H9 (cell line): ENCODE data around the gene ITGB7. TPM values are rescaled to one million over a fixed set of nuclear protein-coding genes. Genes with fewer than 3 reads are reported as not detected.

Experiments used
- DNase-seq: peaks from one replicate; pipeline ENCODE4 v3.0.0-alpha.2; 2017
- H2AFZ ChIP-seq: one replicate; pipeline ENCODE4 v1.6.1; 2013; ENCODE audit warnings: mild to moderate bottlenecking, low read length, control low read depth, moderate library complexity
- H2AK5ac ChIP-seq: 2 replicates; pipeline ENCODE4 v1.6.1; 2013; ENCODE audit warnings: low read length, control low read depth, mixed read lengths; ENCODE audit not compliant: insufficient read length
- H2BK120ac ChIP-seq: one replicate; pipeline ENCODE4 v1.6.1; 2013; ENCODE audit warnings: low read depth, mild to moderate bottlenecking, low read length, control low read depth, inconsistent platforms; ENCODE audit not compliant: poor library complexity, severe bottlenecking
- H2BK12ac ChIP-seq: 2 replicates; pipeline ENCODE4 v1.6.1; 2013; ENCODE audit warnings: low read length, control low read depth, mixed read lengths, low read depth; ENCODE audit not compliant: insufficient read length
- H2BK15ac ChIP-seq: 2 replicates; pipeline ENCODE4 v1.6.1; 2013; ENCODE audit warnings: low read depth, low read length, control low read depth
- H2BK20ac ChIP-seq: one replicate; pipeline ENCODE4 v1.6.1; 2013; ENCODE audit warnings: low read depth, mild to moderate bottlenecking, low read length, control low read depth, inconsistent platforms; ENCODE audit not compliant: poor library complexity, severe bottlenecking
- H2BK5ac ChIP-seq: 2 replicates; pipeline ENCODE4 v1.6.1; 2013; ENCODE audit warnings: low read length, control low read depth, mixed read lengths; ENCODE audit not compliant: insufficient read length
- H3K14ac ChIP-seq: 2 replicates; pipeline ENCODE4 v1.6.1; 2013; ENCODE audit warnings: low read length, control low read depth; ENCODE audit not compliant: insufficient read depth
- H3K18ac ChIP-seq: 2 replicates; pipeline ENCODE4 v1.6.1; 2013; ENCODE audit warnings: low read depth, mild to moderate bottlenecking, mixed read lengths, low read length, control low read depth; ENCODE audit not compliant: insufficient read length
- H3K23ac ChIP-seq: 2 replicates; pipeline ENCODE4 v1.6.1; 2013; ENCODE audit warnings: low read length, control low read depth, mixed read lengths, low read depth; ENCODE audit not compliant: insufficient read length
- H3K23me2 ChIP-seq: 2 replicates; pipeline ENCODE4 v1.6.1; 2013; ENCODE audit warnings: low read depth, mild to moderate bottlenecking, mixed read lengths, low read length, control low read depth; ENCODE audit not compliant: insufficient read length, poor library complexity, severe bottlenecking
- H3K27ac ChIP-seq: 2 replicates; pipeline ENCODE4 v1.5.1; 2013; ENCODE audit warnings: low read length, control low read depth, mixed read lengths, low read depth; ENCODE audit not compliant: insufficient read length
- H3K27me3 ChIP-seq: 2 replicates; pipeline ENCODE4 v1.6.1; 2013; ENCODE audit warnings: low read length, control low read depth, inconsistent platforms; ENCODE audit not compliant: insufficient read depth
- H3K4ac ChIP-seq: 2 replicates; pipeline ENCODE4 v1.6.1; 2013; ENCODE audit warnings: low read depth, mild to moderate bottlenecking, control low read depth, inconsistent platforms, low read length, moderate library complexity
- H3K4me1 ChIP-seq: 2 replicates; pipeline ENCODE4 v1.6.1; 2013; ENCODE audit warnings: low read length, control low read depth, inconsistent platforms; ENCODE audit not compliant: insufficient read depth
- H3K4me2 ChIP-seq: 2 replicates; pipeline ENCODE4 v1.6.1; 2013; ENCODE audit warnings: low read length, control low read depth, mixed read lengths; ENCODE audit not compliant: insufficient read length, insufficient read depth
- H3K56ac ChIP-seq: 2 replicates; pipeline ENCODE4 v1.6.1; 2013; ENCODE audit warnings: low read depth, mild to moderate bottlenecking, mixed read lengths, low read length, control low read depth; ENCODE audit not compliant: insufficient read length
- H3K79me1 ChIP-seq: 2 replicates; pipeline ENCODE4 v1.6.1; 2013; ENCODE audit warnings: low read depth, mild to moderate bottlenecking, moderate library complexity, low read length, control low read depth, inconsistent platforms; ENCODE audit not compliant: insufficient read depth, poor library complexity, severe bottlenecking
- H3K79me2 ChIP-seq: 2 replicates; pipeline ENCODE4 v1.6.1; 2013; ENCODE audit warnings: low read length, control low read depth, inconsistent platforms; ENCODE audit not compliant: insufficient read depth
- H3K9ac ChIP-seq: 2 replicates; pipeline ENCODE4 v1.6.1; 2013; ENCODE audit warnings: low read length, control low read depth, mixed read lengths; ENCODE audit not compliant: insufficient read length; ENCODE audit errors: extremely low read depth
- H3K9me3 ChIP-seq: one replicate; pipeline ENCODE4 v1.6.1; 2013; ENCODE audit warnings: low read depth, low read length, inconsistent platforms; ENCODE audit not compliant: control insufficient read depth
- H3T11ph ChIP-seq: one replicate; pipeline ENCODE4 v1.6.1; 2013; ENCODE audit warnings: mild to moderate bottlenecking, low read length, control low read depth, inconsistent platforms
- H4K20me1 ChIP-seq: one replicate; pipeline ENCODE4 v1.6.1; 2013; ENCODE audit not compliant: control insufficient read depth, insufficient read length, insufficient read depth
- H4K5ac ChIP-seq: 2 replicates; pipeline ENCODE4 v1.6.1; 2013; ENCODE audit warnings: low read depth, mild to moderate bottlenecking, mixed read lengths, low read length, control low read depth; ENCODE audit not compliant: insufficient read length
- H4K8ac ChIP-seq: replicated peaks from 2 replicates; pipeline ENCODE4 v1.6.1; 2013; ENCODE audit warnings: low read length, control low read depth, mixed read lengths, low read depth; ENCODE audit not compliant: insufficient read length
- H4K91ac ChIP-seq: 2 replicates; pipeline ENCODE4 v1.6.1; 2013; ENCODE audit warnings: low read depth, mild to moderate bottlenecking, moderate library complexity, mixed read lengths, low read length, control low read depth; ENCODE audit not compliant: insufficient read length
- H3K27ac Mint-ChIP-seq, 3 experiments: 2 replicates in 2 of 3; 3 replicates in 1 of 3; pipeline ENCODE4 v1.8.0; 2020 to 2021; ENCODE audit warnings: mixed read lengths in 3 of 3, mild to moderate bottlenecking in 1 of 3, moderate library complexity in 1 of 3
- H3K27me3 Mint-ChIP-seq: 2 replicates; pipeline ENCODE4 v1.8.0; 2021; ENCODE audit warnings: low read depth, mild to moderate bottlenecking, moderate library complexity, mixed read lengths
- H3K36me3 Mint-ChIP-seq, 3 experiments: 2 replicates in 2 of 3; 3 replicates in 1 of 3; pipeline ENCODE4 v1.8.0; 2020 to 2021; ENCODE audit warnings: low read depth in 3 of 3, mixed read lengths in 3 of 3; ENCODE audit not compliant: insufficient read depth in 1 of 3
- H3K4me1 Mint-ChIP-seq, 2 experiments: 2 replicates each; pipeline ENCODE4 v1.8.0; 2020; ENCODE audit warnings: mixed read lengths in 2 of 2
- H3K4me3 Mint-ChIP-seq, 2 experiments: 2 replicates in 1 of 2; 3 replicates in 1 of 2; pipeline ENCODE4 v1.8.0; 2020 to 2021; ENCODE audit warnings: mild to moderate bottlenecking in 2 of 2, mixed read lengths in 2 of 2, moderate library complexity in 1 of 2
- H3K9me3 Mint-ChIP-seq, 2 experiments: 2 replicates in 1 of 2; 3 replicates in 1 of 2; pipeline ENCODE4 v1.8.0; 2020; ENCODE audit warnings: mild to moderate bottlenecking in 2 of 2, mixed read lengths in 2 of 2, moderate library complexity in 1 of 2
- WGBS: extraction: QIAGEN DNeasy Blood & Tissue Kit; methylation state at CpG from one replicate; pipeline ENCODE4 v1.1.7; 2013; ENCODE audit warnings: missing lambda C conversion rate, low lambda C conversion rate, mixed read lengths; ENCODE audit not compliant: insufficient read length; ENCODE audit errors: extremely low coverage; 5-methylcytosine and 5-hydroxymethylcytosine counted together
- total RNA-seq: library from RNA; stranded (reverse); gene quantifications from 2 replicates; pipeline ENCODE4 v1.2.1, GENCODE V29; 2021
- TF ChIP-seq, protein P1 (sequence below): fragments of 200-600 bp; sonication (generic); conservative IDR thresholded peaks from 3 replicates; pipeline ENCODE4 v1.8.0; 2021; ENCODE audit warnings: antibody characterized with exemption, mild to moderate bottlenecking

Gene ITGB7
- total RNA-seq, 1 experiment from 2014 or later, result 0.39 TPM

DNA sequence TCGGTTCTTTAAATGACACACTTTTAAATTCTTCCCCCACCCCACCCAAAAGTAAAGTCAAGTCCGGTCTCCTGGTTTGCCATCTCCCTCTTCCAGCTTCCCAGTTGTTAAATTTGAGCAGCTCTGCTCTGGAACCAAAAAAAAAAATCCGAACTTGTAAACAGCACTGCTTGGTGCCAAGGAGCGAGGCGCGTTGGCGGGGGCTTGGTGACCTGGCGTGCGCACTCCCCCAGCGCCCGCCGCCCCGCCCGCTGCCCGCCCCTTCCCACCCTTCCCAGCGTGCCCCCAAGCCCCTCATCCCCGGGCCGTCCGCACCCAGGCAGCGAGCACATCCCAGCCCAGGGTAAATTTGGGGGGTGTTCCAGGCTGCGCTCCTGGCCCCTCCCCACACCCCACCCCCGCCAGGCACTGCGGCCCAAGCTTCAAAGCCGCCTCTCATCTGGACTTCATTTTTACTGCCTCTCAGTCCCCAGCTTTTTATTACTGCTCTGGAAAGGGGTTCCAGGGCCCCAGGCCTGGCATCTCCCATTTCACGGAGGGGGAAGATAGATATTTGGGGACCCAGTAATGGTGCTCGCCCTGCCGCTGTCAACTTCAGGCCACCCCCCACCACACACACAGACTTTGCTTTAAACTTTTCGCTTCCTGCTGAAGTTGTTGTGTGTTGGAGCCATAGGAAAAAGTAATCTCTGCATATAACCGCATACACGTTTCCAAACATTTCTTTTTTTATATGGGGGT is 11.7 kb upstream of the ITGB7 start:
- Histone ChIP-seq H4K91ac (no peak overlapping the region), H2AFZ (no peak overlapping the region), H3K27me3 (peaks cover 3% of the 10 kb centered on the region; the same call in 1 of the 2 replicates), H4K8ac (no peak overlapping the region), H2BK20ac (no peak overlapping the region), H2BK12ac (no peak overlapping the region), H4K20me1 (no peaks in the 10 kb centered on the region), H3K9me3 (no peaks in the 10 kb centered on the region), H3K79me2 (peaks cover 4% of the 10 kb centered on the region; the same call in 1 of the 2 replicates), H3K4me2 (peak overlapping the region; percentile 99), H2AK5ac (no peak overlapping the region), H4K5ac (no peak overlapping the region), H3K79me1 (no peaks in the 10 kb centered on the region), H2BK120ac (no peak overlapping the region), H3K18ac (no peak overlapping the region), H3K56ac (no peak overlapping the region), H3K4me1 (peaks cover 37% of the 10 kb centered on the region; the same call in 1 of the 2 replicates), H3K4ac (no peak overlapping the region), H3K9ac (peak overlapping the region; percentile 16), H3K23ac (no peak overlapping the region), H3K14ac (no peak overlapping the region), H2BK15ac (no peak overlapping the region), H3T11ph (no peak overlapping the region), H2BK5ac (no peak overlapping the region), H3K27ac (no peak overlapping the region), H3K23me2 (peaks cover 22% of the 10 kb centered on the region)
- peaks cover under 1 to 24% (median 18%) of the 10 kb centered on the region in 3 experiments; a peak in 6 of 7 replicates for H3K36me3 Mint-ChIP-seq
- peaks cover 75 to 77% of the 10 kb centered on the region in 2 experiments for H3K4me1 Mint-ChIP-seq
- peaks cover 17% of the 10 kb centered on the region for H3K27me3 Mint-ChIP-seq
- TF ChIP-seq, protein P1, sequence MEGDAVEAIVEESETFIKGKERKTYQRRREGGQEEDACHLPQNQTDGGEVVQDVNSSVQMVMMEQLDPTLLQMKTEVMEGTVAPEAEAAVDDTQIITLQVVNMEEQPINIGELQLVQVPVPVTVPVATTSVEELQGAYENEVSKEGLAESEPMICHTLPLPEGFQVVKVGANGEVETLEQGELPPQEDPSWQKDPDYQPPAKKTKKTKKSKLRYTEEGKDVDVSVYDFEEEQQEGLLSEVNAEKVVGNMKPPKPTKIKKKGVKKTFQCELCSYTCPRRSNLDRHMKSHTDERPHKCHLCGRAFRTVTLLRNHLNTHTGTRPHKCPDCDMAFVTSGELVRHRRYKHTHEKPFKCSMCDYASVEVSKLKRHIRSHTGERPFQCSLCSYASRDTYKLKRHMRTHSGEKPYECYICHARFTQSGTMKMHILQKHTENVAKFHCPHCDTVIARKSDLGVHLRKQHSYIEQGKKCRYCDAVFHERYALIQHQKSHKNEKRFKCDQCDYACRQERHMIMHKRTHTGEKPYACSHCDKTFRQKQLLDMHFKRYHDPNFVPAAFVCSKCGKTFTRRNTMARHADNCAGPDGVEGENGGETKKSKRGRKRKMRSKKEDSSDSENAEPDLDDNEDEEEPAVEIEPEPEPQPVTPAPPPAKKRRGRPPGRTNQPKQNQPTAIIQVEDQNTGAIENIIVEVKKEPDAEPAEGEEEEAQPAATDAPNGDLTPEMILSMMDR, result no peak
- peak overlapping the region in 2 of 3 experiments; percentile 92 to 98; a peak in 4 of 7 replicates for H3K27ac Mint-ChIP-seq
- H3K4me3 Mint-ChIP-seq, result peak overlapping the region; percentile 86 to 94
- H3K9me3 Mint-ChIP-seq, result no peaks in the 10 kb centered on the region; a peak in 2 of 5 replicates
- DNase-seq, result peak; percentile 33
- WGBS, result no CpG with 5 or more reads among the region's 30 CpGs
